NT2/D1 (cell line): ENCODE results near the gene XRCC4.
"Not testable (repeated sequence)": the region's sequence is repeated elsewhere in the genome, so short reads cannot be mapped to it uniquely, and the experiment has no call there.

Experiments
- DNase-seq: peaks from one replicate; pipeline ENCODE4 v3.0.0-alpha.2; 2011; ENCODE audit warnings: low read depth, low spot score
- H3K27me3 ChIP-seq: 2 replicates; pipeline ENCODE4 v1.6.0; 2011; ENCODE audit warnings: mild to moderate bottlenecking; ENCODE audit not compliant: insufficient read length, insufficient read depth
- H3K36me3 ChIP-seq: 2 replicates; pipeline ENCODE4 v1.6.1; 2011; ENCODE audit warnings: mild to moderate bottlenecking, low read length, mixed read lengths; ENCODE audit not compliant: insufficient read depth, insufficient read length
- H3K4me1 ChIP-seq: 2 replicates; pipeline ENCODE4 v1.5.1; 2011; ENCODE audit not compliant: insufficient read depth, insufficient read length
- H3K4me3 ChIP-seq: 2 replicates; pipeline ENCODE4 v1.5.1; 2011; ENCODE audit warnings: low read depth; ENCODE audit not compliant: insufficient read length
- H3K9ac ChIP-seq: 2 replicates; pipeline ENCODE4 v1.6.0; 2011; ENCODE audit warnings: low read depth; ENCODE audit not compliant: insufficient read length
- H3K9me3 ChIP-seq: 2 replicates; pipeline ENCODE4 v1.5.1; 2011; ENCODE audit warnings: mild to moderate bottlenecking, low read length; ENCODE audit not compliant: insufficient read depth
- SUZ12 ChIP-seq: IDR thresholded peaks from 2 replicates; pipeline ENCODE4 v1.6.1; 2011; ENCODE audit not compliant: insufficient read length, insufficient read depth; ENCODE audit errors: extremely low read depth
- YY1 ChIP-seq: IDR thresholded peaks from 2 replicates; pipeline ENCODE4 v1.6.1; 2011; ENCODE audit not compliant: insufficient read length, insufficient read depth
- ZNF274 ChIP-seq: IDR thresholded peaks from 2 replicates; pipeline ENCODE4 v1.6.1; 2011; ENCODE audit warnings: mild to moderate bottlenecking, low read depth, low read length

Gene XRCC4

DNA sequence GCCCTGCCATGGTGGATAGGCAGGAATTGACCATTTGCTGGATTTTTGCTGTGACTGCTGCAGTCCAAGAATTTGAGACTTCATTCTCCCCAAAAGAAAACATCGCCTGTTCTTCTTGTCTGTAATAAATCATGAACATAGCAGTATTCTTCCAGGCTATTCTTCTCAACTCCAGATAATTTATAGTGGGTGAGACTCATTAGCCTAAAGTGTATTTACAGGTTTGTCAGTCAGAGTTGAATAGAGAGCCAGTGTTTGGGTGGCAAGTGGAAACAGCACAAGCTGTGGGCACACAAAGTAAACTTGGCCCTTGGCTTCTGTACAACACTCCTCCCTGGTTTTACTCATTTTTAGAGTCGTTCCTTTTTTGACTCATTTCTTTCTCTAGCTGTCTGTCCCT is 266.0 kb downstream of the XRCC4 start:
- no peaks in the 10 kb centered on the region for H3K36me3 ChIP-seq
- H3K4me1 ChIP-seq = no peaks in the 10 kb centered on the region
- no peak overlapping the region for H3K9ac ChIP-seq
- H3K27me3 ChIP-seq = no peaks in the 10 kb centered on the region
- TF ChIP-seq ZNF274 (no peak), YY1 (no peak), SUZ12 (no peak)
- no peak for DNase-seq
- peaks cover 16% of the 10 kb centered on the region for H3K9me3 ChIP-seq
- H3K4me3 ChIP-seq = no peak overlapping the region

- no peak for TF ChIP-seq YY1
- TF ChIP-seq SUZ12 = no peak
- TF ChIP-seq ZNF274 = no peak
- H3K9me3 ChIP-seq = peaks cover 37% of the 10 kb centered on the region
- H3K36me3 ChIP-seq = no peaks in the 10 kb centered on the region
- no peak overlapping the region for H3K9ac ChIP-seq
- H3K4me1 ChIP-seq = no peaks in the 10 kb centered on the region
- no peak overlapping the region for H3K4me3 ChIP-seq
- DNase-seq = no peak
- no peaks in the 10 kb centered on the region for H3K27me3 ChIP-seq
These were observed 268.1 kb downstream of the XRCC4 start for GRCh38 chr5:83345423-83345822.

GRCh38 chr5:83348281-83348780 is 271.0 kb downstream of the XRCC4 start:
- DNase-seq = no peak
- no peaks in the 10 kb centered on the region for H3K36me3 ChIP-seq
- no peak overlapping the region for H3K9ac ChIP-seq
- H3K27me3 ChIP-seq = no peaks in the 10 kb centered on the region
- peaks cover 42% of the 10 kb centered on the region for H3K9me3 ChIP-seq
- TF ChIP-seq YY1 (no peak), SUZ12 (no peak), ZNF274 (no peak)
- no peaks in the 10 kb centered on the region for H3K4me1 ChIP-seq
- H3K4me3 ChIP-seq = no peak overlapping the region

DNA sequence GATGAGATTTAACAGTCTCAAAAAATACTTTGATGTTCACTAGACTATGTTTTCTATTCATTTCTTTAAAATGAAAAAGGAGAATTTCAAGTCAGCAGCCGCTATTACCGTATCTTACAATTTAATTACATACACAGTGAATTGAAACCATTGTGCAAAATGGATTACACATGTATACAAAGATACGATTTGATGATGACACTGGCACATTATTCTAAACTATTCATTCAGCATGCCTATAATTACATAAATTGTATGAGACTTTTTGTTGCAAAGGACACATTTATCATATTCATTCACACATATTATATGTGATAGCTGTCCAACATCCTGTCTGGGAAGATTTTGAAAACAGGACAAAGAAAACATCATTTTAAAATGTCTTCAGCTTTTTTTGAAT is 275.9 kb downstream of the XRCC4 start:
- no peaks in the 10 kb centered on the region for H3K27me3 ChIP-seq
- H3K4me1 ChIP-seq = no peaks in the 10 kb centered on the region
- H3K4me3 ChIP-seq = no peak overlapping the region
- no peak for TF ChIP-seq SUZ12
- TF ChIP-seq YY1 = no peak
- TF ChIP-seq ZNF274 = no peak
- H3K9me3 ChIP-seq = peaks cover 27% of the 10 kb centered on the region
- H3K9ac ChIP-seq = no peak overlapping the region
- DNase-seq = no peak
- no peaks in the 10 kb centered on the region for H3K36me3 ChIP-seq

DNA sequence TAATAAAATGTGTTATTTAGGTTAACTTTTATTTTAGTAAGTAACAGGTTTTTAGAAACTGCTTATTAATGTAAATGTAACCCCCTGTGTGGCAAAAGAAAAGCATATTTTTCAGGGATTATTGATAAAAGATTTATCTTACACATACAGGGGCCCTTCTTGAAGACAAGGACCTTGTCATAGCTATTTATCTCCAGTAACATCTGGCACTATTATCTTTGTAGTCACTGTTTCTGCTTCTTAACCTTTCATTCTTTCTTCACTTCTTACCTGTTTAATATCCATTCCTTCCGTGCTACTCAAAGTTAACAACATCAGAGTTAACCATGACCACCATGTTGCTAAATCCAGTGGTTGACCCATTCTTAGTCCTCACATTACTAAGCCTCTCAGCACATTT is 276.4 kb downstream of the XRCC4 start:
- Histone ChIP-seq H3K9ac (no peak overlapping the region), H3K27me3 (no peaks in the 10 kb centered on the region), H3K4me3 (no peak overlapping the region), H3K36me3 (no peaks in the 10 kb centered on the region), H3K9me3 (peaks cover 22% of the 10 kb centered on the region), H3K4me1 (no peaks in the 10 kb centered on the region)
- TF ChIP-seq ZNF274 (no peak), YY1 (no peak), SUZ12 (no peak)
- no peak for DNase-seq

DNA sequence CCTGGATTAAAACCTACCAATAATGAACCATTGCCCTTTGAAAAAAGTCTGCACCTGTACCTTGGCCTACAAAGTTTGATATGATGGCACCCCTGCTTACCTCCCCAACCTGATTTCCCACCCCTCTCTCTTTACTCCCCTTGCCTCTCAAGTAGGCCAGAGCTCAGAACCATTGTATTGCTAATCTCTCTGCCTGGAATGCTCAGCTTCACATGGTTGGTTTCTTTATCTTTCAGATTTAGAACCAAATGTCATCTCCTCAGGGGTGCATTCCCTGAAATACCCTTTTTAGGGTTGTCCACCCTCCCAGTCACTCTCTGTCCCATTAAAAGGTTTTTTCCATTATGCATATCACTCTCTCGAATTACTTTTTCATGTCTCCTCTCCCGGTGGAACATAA is 277.6 kb downstream of the XRCC4 start:
- Histone ChIP-seq H3K9ac (no peak overlapping the region), H3K36me3 (no peaks in the 10 kb centered on the region), H3K27me3 (no peaks in the 10 kb centered on the region), H3K4me1 (no peaks in the 10 kb centered on the region), H3K9me3 (peaks cover 18% of the 10 kb centered on the region), H3K4me3 (no peak overlapping the region)
- DNase-seq = peak; percentile 88
- TF ChIP-seq SUZ12 (no peak), YY1 (no peak), ZNF274 (no peak)

DNA sequence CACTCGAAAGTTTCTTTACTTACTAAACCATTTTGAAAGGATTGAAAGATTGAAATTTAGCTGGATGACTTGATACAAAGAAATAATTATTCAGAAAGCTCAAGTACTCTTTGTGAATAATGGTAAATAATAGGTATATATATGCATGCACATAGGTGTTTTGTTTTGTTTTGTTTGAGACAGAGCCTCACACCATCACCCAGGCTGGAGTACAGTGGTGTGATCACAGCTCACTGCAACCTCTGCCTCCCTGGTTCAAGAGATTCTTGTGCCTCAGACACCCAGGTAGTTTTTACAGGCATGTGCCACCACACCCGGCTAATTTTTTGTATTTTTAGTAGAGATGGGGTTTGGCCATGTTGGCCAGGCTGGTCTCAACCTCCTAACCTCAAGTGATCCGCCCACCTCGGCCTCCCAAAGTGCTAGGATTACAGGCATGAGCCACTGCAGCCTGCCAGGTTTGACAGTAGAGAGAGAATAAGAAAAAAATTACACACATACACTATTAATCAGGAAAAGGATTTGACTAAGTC is 278.2 kb downstream of the XRCC4 start:
- H3K4me3 ChIP-seq, H3K9ac ChIP-seq, H3K36me3 ChIP-seq, H3K4me1 ChIP-seq, DNase-seq, H3K27me3 ChIP-seq: not testable (repeated sequence)
- H3K9me3 ChIP-seq = peaks cover 18% of the 10 kb centered on the region
